ENCODE measurements around the gene RUFY2. TPM values are rescaled to one million over a fixed set of nuclear protein-coding genes. Genes with fewer than 3 reads are reported as not detected.

RUFY2 gene
- total RNA-seq, 4 donors from 2014 or later, result 12.4 to 43.3 (median 21.6) TPM

- TF ChIP-seq EP300 (IDR thresholded peaks at IDR 0.05) (no peak), CTCF (IDR thresholded peaks at IDR 0.05) (no peak), POLR2A (IDR thresholded peaks at IDR 0.05) (no peak), POLR2AphosphoS5 (IDR thresholded peaks at IDR 0.05) (no peak)
- Histone ChIP-seq H3K4me1 (peaks cover 8% of the 10 kb centered on the region), H3K27ac (no peak overlapping the region), H3K36me3 (no peaks in the 10 kb centered on the region), H3K27me3 (no peaks in the 10 kb centered on the region), H3K4me3 (no peak overlapping the region), H3K9me3 (no peaks in the 10 kb centered on the region)
- DNase-seq (ENCODE audit: low spot score in 2 of 2), result no peak
- 89% methylated on average over 2 of the region's 2 CpGs for WGBS
Measured at GRCh38 chr10:68408898-68409518, 1.9 kb upstream of the RUFY2 start.

GRCh38 chr10:68406111-68406814, 814 bp downstream of the RUFY2 start:
- Histone ChIP-seq H3K9me3 (no peaks in the 10 kb centered on the region), H3K27ac (peak overlapping the region; percentile 92), H3K27me3 (no peaks in the 10 kb centered on the region), H3K4me3 (peak overlapping the region; percentile 99), H3K4me1 (peaks cover 8% of the 10 kb centered on the region), H3K36me3 (no peaks in the 10 kb centered on the region)
- under 1% methylated on average over 29 of the region's 38 CpGs for WGBS
- TF ChIP-seq POLR2AphosphoS5 (IDR thresholded peaks at IDR 0.05) (no peak), CTCF (IDR thresholded peaks at IDR 0.05) (no peak), POLR2A (IDR thresholded peaks at IDR 0.05) (no peak), EP300 (IDR thresholded peaks at IDR 0.05) (no peak)
- no peak for DNase-seq (ENCODE audit: low spot score in 2 of 2)

- WGBS, result 88% methylated on average over 4 of the region's 4 CpGs
Measured at GRCh38 chr10:68403701-68404100, 3.4 kb downstream of the RUFY2 start.

GRCh38 chr10:68402276-68402675, 4.8 kb downstream of the RUFY2 start:
- no peak overlapping the region for H3K27ac ChIP-seq
- H3K9me3 ChIP-seq, result no peaks in the 10 kb centered on the region
- no peak for DNase-seq (ENCODE audit: low spot score in 2 of 2)
- peaks cover 8% of the 10 kb centered on the region for H3K4me1 ChIP-seq
- no peak overlapping the region for H3K4me3 ChIP-seq
- 85% methylated on average over 1 of the region's 1 CpG for WGBS
- no peaks in the 10 kb centered on the region for H3K27me3 ChIP-seq
- H3K36me3 ChIP-seq, result peaks cover 24% of the 10 kb centered on the region
- TF ChIP-seq EP300 (IDR thresholded peaks at IDR 0.05) (no peak), POLR2A (IDR thresholded peaks at IDR 0.05) (no peak), POLR2AphosphoS5 (IDR thresholded peaks at IDR 0.05) (no peak), CTCF (IDR thresholded peaks at IDR 0.05) (no peak)

More at GRCh38 chr10:68403701-68404100, 3.4 kb downstream of the RUFY2 start:
- Histone ChIP-seq H3K36me3 (peaks cover 19% of the 10 kb centered on the region), H3K4me1 (peaks cover 8% of the 10 kb centered on the region), H3K4me3 (no peak overlapping the region), H3K9me3 (no peaks in the 10 kb centered on the region), H3K27ac (no peak overlapping the region), H3K27me3 (no peaks in the 10 kb centered on the region)
- TF ChIP-seq POLR2AphosphoS5 (IDR thresholded peaks at IDR 0.05) (no peak), CTCF (IDR thresholded peaks at IDR 0.05) (no peak), POLR2A (IDR thresholded peaks at IDR 0.05) (no peak), EP300 (IDR thresholded peaks at IDR 0.05) (no peak)
- DNase-seq (ENCODE audit: low spot score in 2 of 2), result no peak

- Histone ChIP-seq H3K4me3 (no peak overlapping the region), H3K27ac (no peak overlapping the region), H3K4me1 (no peaks in the 10 kb centered on the region), H3K27me3 (no peaks in the 10 kb centered on the region), H3K36me3 (peaks cover 59% of the 10 kb centered on the region), H3K9me3 (no peaks in the 10 kb centered on the region)
- 100% methylated on average over 1 of the region's 1 CpG for WGBS
- DNase-seq (ENCODE audit: low spot score in 2 of 2), result no peak
- TF ChIP-seq EP300 (IDR thresholded peaks at IDR 0.05), result no peak
Measured at GRCh38 chr10:68397005-68397404, 10.1 kb downstream of the RUFY2 start.
